Natural killer cell (primary cell): ENCODE results near the gene LAMC1. TPM values are rescaled to one million over a fixed set of nuclear protein-coding genes. Genes with fewer than 3 reads are reported as not detected.

Experiments used
- ATAC-seq, 3 donors: fragments of 150-1000 bp in 2 of 3; fragments of 200-7000 bp in 1 of 3; cut with Tn5 transposase; 1 replicate in 1 of 3; 2 replicates in 2 of 3; pipeline ENCODE4 v1.10.0; 2021; ENCODE audit warnings: mild to moderate bottlenecking in 2 of 3, moderate library complexity in 2 of 3
- DNase-seq, 2 donors: peaks; one replicate each; pipeline versions ENCODE4 v3.0.0 to v3.0.0-alpha.2; 2013 to 2021; ENCODE audit warnings: mixed read lengths in 1 of 2
- H3K27ac ChIP-seq: one replicate; pipeline ENCODE4 v1.5.1; 2013; ENCODE audit warnings: mild to moderate bottlenecking, low read length
- H3K27me3 ChIP-seq: one replicate; pipeline ENCODE4 v1.6.1; 2013; ENCODE audit warnings: low read length; ENCODE audit not compliant: control insufficient read depth, insufficient read depth
- H3K36me3 ChIP-seq: one replicate; pipeline ENCODE4 v1.6.1; 2013; ENCODE audit warnings: low read length; ENCODE audit not compliant: control insufficient read depth, insufficient read depth
- H3K4me1 ChIP-seq: one replicate; pipeline ENCODE4 v1.6.1; 2013; ENCODE audit warnings: low read length; ENCODE audit not compliant: control insufficient read depth, insufficient read depth
- H3K4me3 ChIP-seq: one replicate; pipeline ENCODE4 v1.5.1; 2013; ENCODE audit warnings: low read length
- H3K9me3 ChIP-seq: one replicate; pipeline ENCODE4 v1.6.1; 2013; ENCODE audit warnings: low read length; ENCODE audit not compliant: control insufficient read depth, insufficient read depth
- H3K27ac Mint-ChIP-seq, 2 donors: one replicate each; pipeline ENCODE4 v1.8.0; 2022; ENCODE audit warnings: mild to moderate bottlenecking in 2 of 2, mixed read lengths in 2 of 2, moderate library complexity in 1 of 2
- H3K27me3 Mint-ChIP-seq, 2 donors: one replicate each; pipeline ENCODE4 v1.8.0; 2022; ENCODE audit warnings: low read depth in 2 of 2, mixed read lengths in 2 of 2
- H3K36me3 Mint-ChIP-seq: one replicate; pipeline ENCODE4 v1.8.0; 2022; ENCODE audit warnings: mixed read lengths
- H3K4me1 Mint-ChIP-seq, 2 donors: one replicate each; pipeline ENCODE4 v1.8.0; 2022; ENCODE audit warnings: mixed read lengths in 2 of 2
- H3K4me3 Mint-ChIP-seq: one replicate; pipeline ENCODE4 v1.8.0; 2022; ENCODE audit warnings: mild to moderate bottlenecking, moderate library complexity, mixed read lengths
- H3K9me3 Mint-ChIP-seq, 2 donors: one replicate each; pipeline ENCODE4 v1.8.0; 2022; ENCODE audit warnings: mixed read lengths in 2 of 2
- WGBS: methylation state at CpG from one replicate; pipeline ENCODE4 v1.1.7; 2013; ENCODE audit warnings: missing lambda C conversion rate; ENCODE audit not compliant: insufficient coverage; 5-methylcytosine and 5-hydroxymethylcytosine counted together
- intact Hi-C: fragments of 100-400 bp; cut with micrococcal nuclease; formaldehyde crosslinking; loops from one replicate; pipeline ENCODE4 v1.14.2; 2022
- total RNA-seq, 4 donors: library from RNA; stranded (reverse); fragments of 120-200 nt in 1 of 4; gene quantifications; one replicate each; pipeline versions ENCODE4 v1.2.3 to v1.2.4, GENCODE V29; 2013 to 2022
- TF ChIP-seq, protein P1 (sequence below): fragments of 200-600 bp; IDR thresholded peaks from one replicate; pipeline ENCODE4 v1.8.0; 2022; ENCODE audit warnings: antibody characterized with exemption

The LAMC1 gene
- total RNA-seq, 3 donors from 2014 or later (not counting 1 experiment from before 2014, with no cell fraction given) = 0.33 to 0.66 (median 0.58) TPM

DNA sequence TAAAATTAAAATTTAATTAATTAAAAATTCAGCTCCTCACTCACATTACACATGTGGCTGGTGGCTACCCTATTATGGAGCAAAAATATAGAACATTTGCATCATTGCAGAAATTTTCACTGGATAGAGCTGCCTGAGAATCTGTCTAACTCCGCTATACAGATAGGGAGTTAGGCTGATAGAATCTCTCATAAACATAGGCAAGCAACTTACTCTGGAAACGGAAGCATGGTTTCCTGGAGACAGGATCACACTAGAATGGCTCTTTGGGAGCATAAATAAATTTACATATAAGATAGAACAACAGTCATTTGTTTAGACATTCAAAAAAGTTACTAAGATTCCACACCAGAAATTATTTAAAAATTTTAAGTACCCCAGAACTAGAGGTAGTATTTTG is 150.6 kb downstream of the LAMC1 start:
- ATAC-seq (no peak), DNase-seq (no peak)
- Histone ChIP-seq H3K4me3 (no peak overlapping the region), H3K27ac (no peak overlapping the region), H3K9me3 (no peaks in the 10 kb centered on the region), H3K36me3 (no peaks in the 10 kb centered on the region), H3K27me3 (no peaks in the 10 kb centered on the region), H3K4me1 (no peaks in the 10 kb centered on the region)
- peaks cover 2 to 11% of the 10 kb centered on the region in 2 donors for H3K27me3 Mint-ChIP-seq
- H3K4me3 Mint-ChIP-seq = no peak overlapping the region
- WGBS = 83% methylated on average over 1 of the region's 2 CpGs
- no peaks in the 10 kb centered on the region for H3K4me1 Mint-ChIP-seq
- H3K36me3 Mint-ChIP-seq = no peaks in the 10 kb centered on the region
- TF ChIP-seq, protein P1, sequence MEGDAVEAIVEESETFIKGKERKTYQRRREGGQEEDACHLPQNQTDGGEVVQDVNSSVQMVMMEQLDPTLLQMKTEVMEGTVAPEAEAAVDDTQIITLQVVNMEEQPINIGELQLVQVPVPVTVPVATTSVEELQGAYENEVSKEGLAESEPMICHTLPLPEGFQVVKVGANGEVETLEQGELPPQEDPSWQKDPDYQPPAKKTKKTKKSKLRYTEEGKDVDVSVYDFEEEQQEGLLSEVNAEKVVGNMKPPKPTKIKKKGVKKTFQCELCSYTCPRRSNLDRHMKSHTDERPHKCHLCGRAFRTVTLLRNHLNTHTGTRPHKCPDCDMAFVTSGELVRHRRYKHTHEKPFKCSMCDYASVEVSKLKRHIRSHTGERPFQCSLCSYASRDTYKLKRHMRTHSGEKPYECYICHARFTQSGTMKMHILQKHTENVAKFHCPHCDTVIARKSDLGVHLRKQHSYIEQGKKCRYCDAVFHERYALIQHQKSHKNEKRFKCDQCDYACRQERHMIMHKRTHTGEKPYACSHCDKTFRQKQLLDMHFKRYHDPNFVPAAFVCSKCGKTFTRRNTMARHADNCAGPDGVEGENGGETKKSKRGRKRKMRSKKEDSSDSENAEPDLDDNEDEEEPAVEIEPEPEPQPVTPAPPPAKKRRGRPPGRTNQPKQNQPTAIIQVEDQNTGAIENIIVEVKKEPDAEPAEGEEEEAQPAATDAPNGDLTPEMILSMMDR = no peak
- no peaks in the 10 kb centered on the region for H3K9me3 Mint-ChIP-seq
- intact Hi-C loops = no loop called here
- H3K27ac Mint-ChIP-seq = no peak overlapping the region

DNA sequence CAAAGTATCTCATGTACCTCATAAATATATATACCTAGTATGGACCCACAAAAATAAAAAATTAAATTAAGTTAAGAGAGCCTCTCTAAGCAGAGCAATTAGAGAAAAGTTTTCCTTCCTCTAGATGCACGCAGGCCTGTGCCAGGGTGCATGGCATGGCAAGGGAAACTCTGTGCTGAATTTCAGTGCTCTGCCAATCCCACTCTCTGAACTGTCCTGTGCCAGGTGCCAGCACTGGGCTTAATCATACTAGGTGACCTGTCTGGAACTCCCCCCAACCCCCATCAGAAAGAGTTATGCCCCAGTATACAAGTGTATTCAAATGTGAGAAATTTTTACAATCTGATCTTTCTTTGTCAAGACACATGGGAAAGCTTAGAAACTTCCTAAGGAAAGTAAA is 152.4 kb downstream of the LAMC1 start:
- Histone ChIP-seq H3K27ac (no peak overlapping the region), H3K36me3 (no peaks in the 10 kb centered on the region), H3K4me1 (no peaks in the 10 kb centered on the region), H3K27me3 (no peaks in the 10 kb centered on the region), H3K4me3 (no peak overlapping the region), H3K9me3 (no peaks in the 10 kb centered on the region)
- intact Hi-C loops = no loop called here
- H3K27ac Mint-ChIP-seq = no peak overlapping the region
- H3K4me3 Mint-ChIP-seq = no peak overlapping the region
- no peaks in the 10 kb centered on the region for H3K9me3 Mint-ChIP-seq
- H3K4me1 Mint-ChIP-seq = no peaks in the 10 kb centered on the region
- TF ChIP-seq, protein P1 = no peak
- DNase-seq (no peak), ATAC-seq (no peak)
- H3K36me3 Mint-ChIP-seq = no peaks in the 10 kb centered on the region
- peaks cover 2 to 11% of the 10 kb centered on the region in 2 donors for H3K27me3 Mint-ChIP-seq
- WGBS = 100% methylated on average over 1 of the region's 1 CpG

DNA sequence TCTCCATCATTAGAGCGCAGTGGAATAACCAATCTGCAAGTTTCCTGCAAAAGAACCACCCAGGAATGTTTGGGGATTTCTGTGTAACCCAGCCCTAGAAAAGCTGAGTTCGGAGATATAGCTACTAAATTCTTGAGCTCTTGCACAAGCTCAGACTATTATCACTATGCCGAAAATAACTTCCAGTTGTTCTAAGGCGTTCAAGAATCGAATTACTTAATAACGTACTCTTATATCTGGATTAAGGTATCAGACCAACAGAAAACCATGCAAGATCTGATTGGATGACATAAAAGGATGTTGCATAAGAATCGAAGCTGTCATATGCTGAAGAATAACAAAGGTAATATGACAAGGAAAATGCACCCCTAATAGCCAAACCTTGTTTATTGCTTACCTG is 155.3 kb downstream of the LAMC1 start:
- no peaks in the 10 kb centered on the region for H3K4me1 Mint-ChIP-seq

DNA sequence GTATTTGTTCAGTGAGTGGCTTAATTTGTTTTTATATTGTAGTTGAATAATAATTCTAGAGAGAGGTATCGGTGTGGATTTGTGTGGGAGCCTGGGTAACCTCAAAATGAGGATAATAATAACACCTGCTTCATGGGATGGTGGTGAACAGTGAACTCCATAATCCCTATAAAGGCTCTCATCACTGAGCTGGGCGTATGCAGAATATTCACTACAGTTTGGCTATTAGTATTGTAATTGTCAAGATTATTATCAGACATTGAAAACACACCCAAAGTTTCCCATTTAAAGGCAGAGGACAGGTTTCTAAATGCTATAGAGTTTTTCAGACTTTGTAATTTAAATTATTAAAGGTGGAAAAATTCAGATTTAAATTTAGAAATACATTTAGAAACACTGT is 155.8 kb downstream of the LAMC1 start:
- no peak for ATAC-seq
- intact Hi-C loops = no loop called here
- Mint-ChIP-seq H3K27ac (no peak overlapping the region), H3K9me3 (no peaks in the 10 kb centered on the region), H3K4me3 (no peak overlapping the region), H3K4me1 (no peaks in the 10 kb centered on the region), H3K36me3 (no peaks in the 10 kb centered on the region), H3K27me3 (peaks cover 6 to 9% of the 10 kb centered on the region in 2 donors)
- 60% methylated on average over 1 of the region's 2 CpGs for WGBS
- TF ChIP-seq, protein P1 = no peak
- Histone ChIP-seq H3K4me1 (no peaks in the 10 kb centered on the region), H3K9me3 (no peaks in the 10 kb centered on the region), H3K27me3 (no peaks in the 10 kb centered on the region), H3K27ac (no peak overlapping the region), H3K36me3 (no peaks in the 10 kb centered on the region), H3K4me3 (no peak overlapping the region)
- DNase-seq = no peak

More for the DNA sequence above, 155.3 kb downstream of the LAMC1 start:
- H3K27me3 Mint-ChIP-seq = peaks cover 6 to 11% of the 10 kb centered on the region in 2 donors
- Histone ChIP-seq H3K27ac (no peak overlapping the region), H3K9me3 (no peaks in the 10 kb centered on the region), H3K4me3 (no peak overlapping the region), H3K27me3 (no peaks in the 10 kb centered on the region), H3K36me3 (no peaks in the 10 kb centered on the region), H3K4me1 (no peaks in the 10 kb centered on the region)
- no peak overlapping the region for H3K27ac Mint-ChIP-seq
- H3K36me3 Mint-ChIP-seq = no peaks in the 10 kb centered on the region
- no peak for ATAC-seq
- intact Hi-C loops = no loop called here
- H3K4me3 Mint-ChIP-seq = no peak overlapping the region
- TF ChIP-seq, protein P1 = no peak
- WGBS = 87% methylated on average over 7 of the region's 7 CpGs
- no peak for DNase-seq
- no peaks in the 10 kb centered on the region for H3K9me3 Mint-ChIP-seq
